MM.1S (cell line): ENCODE measurements around the gene HPGDS.

ENCODE experiments used
- CTCF ChIP-seq: fragments of 300-600 bp; sonication (generic); IDR thresholded peaks from 2 replicates; pipeline ENCODE4 v1.5.1; 2016; ENCODE audit warnings: antibody characterized with exemption, low read length, mixed read lengths
- EZH2 ChIP-seq: fragments of 300-600 bp; sonication (generic); optimal IDR thresholded peaks from 2 replicates; pipeline ENCODE3; 2017; ENCODE audit warnings: low read depth, mild to moderate bottlenecking, antibody characterized with exemption, low read length, mixed read lengths
- EZH2phosphoT487 ChIP-seq: fragments of 300-600 bp; sonication (generic); IDR thresholded peaks from 2 replicates; pipeline ENCODE4 v1.6.1; 2018; ENCODE audit warnings: antibody characterized with exemption, low read length

GRCh38 chr4:94389595-94390267, 47.1 kb upstream of the HPGDS start:
- TF ChIP-seq CTCF (no peak), EZH2 (no peak), EZH2phosphoT487 (no peak)
